ENCODE data around the gene GABARAP.

- TF ChIP-seq CTCF (tag by site-specific recombination; IDR thresholded peaks at IDR 0.05): no peak
- no peak for TF ChIP-seq YY1 (tag by site-specific recombination; IDR thresholded peaks at IDR 0.05)
- no peak for TF ChIP-seq PATZ1 (tag by site-specific recombination; IDR thresholded peaks at IDR 0.05)
- no peak for TF ChIP-seq KLF9 (tag by site-specific recombination; IDR thresholded peaks at IDR 0.05; ENCODE audit: low read depth)
- no peak for TF ChIP-seq ZBTB11 (tag by site-specific recombination; conservative IDR thresholded peaks at IDR 0.05; ENCODE audit: low read depth)
- no peak for TF ChIP-seq REST (tag by site-specific recombination; IDR thresholded peaks at IDR 0.05)
- no peak for TF ChIP-seq ZNF596 (tag by site-specific recombination; IDR thresholded peaks at IDR 0.05)
- no peak for TF ChIP-seq ZNF292 (tag by site-specific recombination; IDR thresholded peaks at IDR 0.05; ENCODE audit: borderline replicate concordance, low read depth)
Measured at GRCh38 chr17:7283471-7284216, 41.4 kb upstream of the GABARAP start.
